ENCODE data around the gene GPC6.

DNA sequence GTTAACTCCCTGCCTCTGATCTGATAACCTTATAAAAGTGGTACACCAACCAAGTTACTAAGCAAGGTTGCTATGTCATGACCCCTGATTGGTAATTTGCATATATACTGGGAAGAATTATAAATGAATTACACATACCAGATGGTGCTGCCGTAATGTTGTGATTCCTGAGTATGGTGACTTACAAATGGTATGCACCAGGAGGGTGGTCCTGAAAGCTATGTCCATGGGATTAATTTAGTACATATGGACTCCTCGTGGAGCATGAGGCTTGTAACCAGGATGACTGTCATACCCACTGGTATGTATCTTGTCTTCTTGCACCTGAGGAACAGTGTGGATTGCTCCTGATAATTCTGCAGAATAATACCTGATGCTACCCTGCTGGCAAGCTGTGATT is 240.6 kb downstream of the GPC6 start:
- TF ChIP-seq, protein P1, sequence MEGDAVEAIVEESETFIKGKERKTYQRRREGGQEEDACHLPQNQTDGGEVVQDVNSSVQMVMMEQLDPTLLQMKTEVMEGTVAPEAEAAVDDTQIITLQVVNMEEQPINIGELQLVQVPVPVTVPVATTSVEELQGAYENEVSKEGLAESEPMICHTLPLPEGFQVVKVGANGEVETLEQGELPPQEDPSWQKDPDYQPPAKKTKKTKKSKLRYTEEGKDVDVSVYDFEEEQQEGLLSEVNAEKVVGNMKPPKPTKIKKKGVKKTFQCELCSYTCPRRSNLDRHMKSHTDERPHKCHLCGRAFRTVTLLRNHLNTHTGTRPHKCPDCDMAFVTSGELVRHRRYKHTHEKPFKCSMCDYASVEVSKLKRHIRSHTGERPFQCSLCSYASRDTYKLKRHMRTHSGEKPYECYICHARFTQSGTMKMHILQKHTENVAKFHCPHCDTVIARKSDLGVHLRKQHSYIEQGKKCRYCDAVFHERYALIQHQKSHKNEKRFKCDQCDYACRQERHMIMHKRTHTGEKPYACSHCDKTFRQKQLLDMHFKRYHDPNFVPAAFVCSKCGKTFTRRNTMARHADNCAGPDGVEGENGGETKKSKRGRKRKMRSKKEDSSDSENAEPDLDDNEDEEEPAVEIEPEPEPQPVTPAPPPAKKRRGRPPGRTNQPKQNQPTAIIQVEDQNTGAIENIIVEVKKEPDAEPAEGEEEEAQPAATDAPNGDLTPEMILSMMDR (IDR thresholded peaks at IDR 0.05) = no peak
- TF ChIP-seq EZH2 (IDR thresholded peaks at IDR 0.05) (no peak), EZH2phosphoT487 (IDR thresholded peaks at IDR 0.05) (no peak)

Data from neural progenitor cell (in vitro differentiated cells).